GM18907 (cell line): ENCODE results near the gene MDK.

Experiments used
- ATAC-seq: cut with Tn5 transposase; IDR thresholded peaks from one replicate; pipeline ENCODE4 v1.9.1; 2021; ENCODE audit warnings: mild to moderate bottlenecking, moderate library complexity; ENCODE audit not compliant: unreplicated experiment

Gene MDK

GRCh38 chr11:46397526-46397925, 16.1 kb downstream of the MDK start:
- no peak for ATAC-seq

- ATAC-seq, result no peak
These were observed 21.8 kb downstream of the MDK start for GRCh38 chr11:46402957-46403902.

- no peak for ATAC-seq
These were observed 23.1 kb downstream of the MDK start for GRCh38 chr11:46404476-46405017.

GRCh38 chr11:46407635-46408034, 26.2 kb downstream of the MDK start:
- ATAC-seq, result no peak

GRCh38 chr11:46408407-46408986, 27.0 kb downstream of the MDK start:
- ATAC-seq, result no peak

GRCh38 chr11:46410021-46410420, 28.6 kb downstream of the MDK start:
- ATAC-seq, result no peak

- ATAC-seq, result no peak
These were observed 32.4 kb downstream of the MDK start for GRCh38 chr11:46413760-46414465.

GRCh38 chr11:46414466-46414796, 33.0 kb downstream of the MDK start:
- ATAC-seq, result no peak

- no peak for ATAC-seq
These were observed 33.4 kb downstream of the MDK start for GRCh38 chr11:46414879-46415278.

GRCh38 chr11:46417711-46418110, 36.2 kb downstream of the MDK start:
- ATAC-seq, result no peak

GRCh38 chr11:46418751-46419150, 37.3 kb downstream of the MDK start:
- ATAC-seq, result no peak

GRCh38 chr11:46420513-46420912, 39.0 kb downstream of the MDK start:
- no peak for ATAC-seq

GRCh38 chr11:46421257-46421880, 39.9 kb downstream of the MDK start:
- ATAC-seq, result no peak

GRCh38 chr11:46422588-46422987, 41.1 kb downstream of the MDK start:
- no peak for ATAC-seq

GRCh38 chr11:46426233-46426991, 44.9 kb downstream of the MDK start:
- no peak for ATAC-seq

- ATAC-seq, result no peak
These were observed 45.9 kb downstream of the MDK start for GRCh38 chr11:46427364-46427763.

GRCh38 chr11:46429717-46430116, 48.2 kb downstream of the MDK start:
- ATAC-seq, result no peak

GRCh38 chr11:46431211-46431610, 49.7 kb downstream of the MDK start:
- ATAC-seq, result no peak
